ENCODE data around the gene AGBL1.

DNA sequence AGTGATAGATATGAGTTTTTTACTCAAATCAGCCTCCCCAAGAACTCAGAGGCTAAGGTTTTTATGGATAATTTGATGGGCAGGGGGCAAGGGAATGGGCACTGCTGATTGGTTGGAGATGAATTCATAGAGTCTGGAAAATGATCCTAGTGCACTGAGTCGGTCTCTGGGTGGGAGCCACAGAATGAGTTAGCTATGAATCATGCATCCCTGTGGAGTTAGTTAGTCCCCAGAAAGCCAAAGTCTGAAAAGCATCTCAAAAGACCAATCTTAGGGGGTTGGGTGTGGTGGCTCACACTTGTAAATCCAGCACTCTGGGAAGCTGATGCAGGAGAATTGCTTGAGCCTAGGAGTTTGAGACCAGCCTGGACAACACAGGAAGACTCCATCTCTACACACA is 516.1 kb downstream of the AGBL1 start:
- TF ChIP-seq GABPA (IDR thresholded peaks at IDR 0.05 in 1 of 2, conservative IDR thresholded peaks at IDR 0.05 in 1 of 2) (no peak), ATF3 (IDR thresholded peaks at IDR 0.05) (no peak)
- TF ChIP-seq, protein P1, sequence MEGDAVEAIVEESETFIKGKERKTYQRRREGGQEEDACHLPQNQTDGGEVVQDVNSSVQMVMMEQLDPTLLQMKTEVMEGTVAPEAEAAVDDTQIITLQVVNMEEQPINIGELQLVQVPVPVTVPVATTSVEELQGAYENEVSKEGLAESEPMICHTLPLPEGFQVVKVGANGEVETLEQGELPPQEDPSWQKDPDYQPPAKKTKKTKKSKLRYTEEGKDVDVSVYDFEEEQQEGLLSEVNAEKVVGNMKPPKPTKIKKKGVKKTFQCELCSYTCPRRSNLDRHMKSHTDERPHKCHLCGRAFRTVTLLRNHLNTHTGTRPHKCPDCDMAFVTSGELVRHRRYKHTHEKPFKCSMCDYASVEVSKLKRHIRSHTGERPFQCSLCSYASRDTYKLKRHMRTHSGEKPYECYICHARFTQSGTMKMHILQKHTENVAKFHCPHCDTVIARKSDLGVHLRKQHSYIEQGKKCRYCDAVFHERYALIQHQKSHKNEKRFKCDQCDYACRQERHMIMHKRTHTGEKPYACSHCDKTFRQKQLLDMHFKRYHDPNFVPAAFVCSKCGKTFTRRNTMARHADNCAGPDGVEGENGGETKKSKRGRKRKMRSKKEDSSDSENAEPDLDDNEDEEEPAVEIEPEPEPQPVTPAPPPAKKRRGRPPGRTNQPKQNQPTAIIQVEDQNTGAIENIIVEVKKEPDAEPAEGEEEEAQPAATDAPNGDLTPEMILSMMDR (IDR thresholded peaks at IDR 0.05; ENCODE audit: low read depth, low read length, missing input control), result no peak
